ENCODE results near the gene LTBP1.
"Not testable (repeated sequence)": the region's sequence is repeated elsewhere in the genome, so short reads cannot be mapped to it uniquely, and the experiment has no call there.

The LTBP1 gene

GRCh38 chr2:33235559-33235958 is 288.8 kb downstream of the LTBP1 start:
- DNase-seq: not testable (repeated sequence)

GRCh38 chr2:33236482-33237385 is 290.0 kb downstream of the LTBP1 start:
- no peak for DNase-seq

GRCh38 chr2:33238111-33238510 is 291.4 kb downstream of the LTBP1 start:
- no peak for DNase-seq

- peak; percentile 33 for DNase-seq
Measured at GRCh38 chr2:33240178-33240577, 293.4 kb downstream of the LTBP1 start.

GRCh38 chr2:33241072-33241471 is 294.3 kb downstream of the LTBP1 start:
- no peak for DNase-seq

- DNase-seq: no peak
Measured at GRCh38 chr2:33241581-33241980, 294.8 kb downstream of the LTBP1 start.

GRCh38 chr2:33242845-33243244 is 296.1 kb downstream of the LTBP1 start:
- no peak for DNase-seq

- DNase-seq: no peak
Measured at GRCh38 chr2:33246432-33246831, 299.7 kb downstream of the LTBP1 start.

GRCh38 chr2:33247365-33247764 is 300.6 kb downstream of the LTBP1 start:
- DNase-seq: no peak

GRCh38 chr2:33250417-33251029 is 303.8 kb downstream of the LTBP1 start:
- no peak for DNase-seq

GRCh38 chr2:33256162-33256755 is 309.5 kb downstream of the LTBP1 start:
- no peak for DNase-seq

- no peak for DNase-seq
Measured at GRCh38 chr2:33258387-33258786, 311.6 kb downstream of the LTBP1 start.

- no peak for DNase-seq
Measured at GRCh38 chr2:33262097-33262496, 315.3 kb downstream of the LTBP1 start.

- no peak for DNase-seq
Measured at GRCh38 chr2:33264766-33265165, 318.0 kb downstream of the LTBP1 start.

- no peak for DNase-seq
Measured at GRCh38 chr2:33265584-33266338, 319.0 kb downstream of the LTBP1 start.

- no peak for DNase-seq
Measured at GRCh38 chr2:33266467-33266866, 319.7 kb downstream of the LTBP1 start.

- DNase-seq: no peak
Measured at GRCh38 chr2:33267043-33267442, 320.3 kb downstream of the LTBP1 start.

GRCh38 chr2:33267756-33268155 is 321.0 kb downstream of the LTBP1 start:
- no peak for DNase-seq

- no peak for DNase-seq
Measured at GRCh38 chr2:33268246-33268831, 321.6 kb downstream of the LTBP1 start.

- DNase-seq: no peak
Measured at GRCh38 chr2:33272001-33272400, 325.2 kb downstream of the LTBP1 start.

- DNase-seq: no peak
Measured at GRCh38 chr2:33273479-33273878, 326.7 kb downstream of the LTBP1 start.

GRCh38 chr2:33274524-33274923 is 327.8 kb downstream of the LTBP1 start:
- DNase-seq: no peak

Measured in NCI-H774 (cell line).